ENCODE results near the gene AMOT.

Gene AMOT

DNA sequence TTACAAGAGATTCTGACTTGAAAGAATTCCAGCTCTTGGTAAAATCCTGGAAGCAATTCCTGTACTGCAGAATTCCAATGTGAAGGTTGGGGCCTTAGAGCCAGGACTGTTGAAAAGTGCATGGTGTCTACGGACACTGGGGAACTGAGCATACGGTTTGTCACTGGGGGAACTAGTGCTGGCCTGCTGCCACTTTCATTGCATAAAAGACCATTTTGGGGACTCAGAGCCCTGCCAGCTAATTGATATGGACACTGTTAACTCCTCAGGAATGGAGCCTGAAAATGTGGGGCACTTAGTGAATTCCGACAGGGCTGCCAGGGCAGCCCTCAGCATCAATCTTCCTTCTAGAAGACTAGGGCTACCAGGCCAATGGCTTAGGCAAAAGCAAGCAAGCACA lies 55.9 kb downstream of the AMOT start:
- H3K27ac ChIP-seq = no peak overlapping the region
- no peaks in the 10 kb centered on the region for H3K4me1 ChIP-seq
- H3K9me3 ChIP-seq = no peaks in the 10 kb centered on the region
- no peak overlapping the region for H3K4me3 ChIP-seq
- H3K9ac ChIP-seq = no peak overlapping the region
- peaks cover 93% of the 10 kb centered on the region for H3K27me3 ChIP-seq
- H3K36me3 ChIP-seq = peaks cover 80% of the 10 kb centered on the region
- no peak overlapping the region for H3K4me2 ChIP-seq
- H4K20me1 ChIP-seq = no peaks in the 10 kb centered on the region
- no peak for TF ChIP-seq Cebpa-rat (IDR thresholded peaks at IDR 0.05)

DNA sequence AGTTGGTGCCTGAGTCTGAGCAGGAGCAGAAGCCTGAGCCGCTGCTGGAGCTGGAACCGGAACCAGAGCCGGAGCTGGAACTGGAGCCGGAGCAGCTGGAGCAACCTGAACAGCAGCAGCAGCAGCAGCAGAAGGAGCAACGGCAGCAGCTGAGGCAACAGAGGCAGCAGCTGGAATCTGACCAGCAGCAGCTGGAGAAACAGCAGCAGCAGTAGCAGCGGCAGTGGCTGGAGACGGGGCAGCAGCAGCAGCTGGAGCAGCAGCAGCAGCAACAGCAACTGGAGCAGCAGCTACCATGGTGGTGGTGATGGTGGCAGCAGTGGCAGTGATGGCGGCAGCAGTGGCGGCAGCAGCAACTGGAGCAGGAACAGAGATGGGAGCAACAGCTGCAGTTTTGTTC lies 61.5 kb downstream of the AMOT start:
- no peak for TF ChIP-seq Cebpa-rat (IDR thresholded peaks at IDR 0.05)
- H3K27me3 ChIP-seq = peaks cover 83% of the 10 kb centered on the region
- H3K36me3 ChIP-seq = peaks cover 73% of the 10 kb centered on the region
- no peak overlapping the region for H3K9ac ChIP-seq
- H3K4me2 ChIP-seq = no peak overlapping the region
- peaks cover 33% of the 10 kb centered on the region for H3K4me1 ChIP-seq
- H3K9me3 ChIP-seq = no peaks in the 10 kb centered on the region
- 0 out of 2 replicates have a peak, but pooled peaks cover 5% of the 10 kb centered on the region for H4K20me1 ChIP-seq
- H3K27ac ChIP-seq = no peak overlapping the region
- no peak overlapping the region for H3K4me3 ChIP-seq

DNA sequence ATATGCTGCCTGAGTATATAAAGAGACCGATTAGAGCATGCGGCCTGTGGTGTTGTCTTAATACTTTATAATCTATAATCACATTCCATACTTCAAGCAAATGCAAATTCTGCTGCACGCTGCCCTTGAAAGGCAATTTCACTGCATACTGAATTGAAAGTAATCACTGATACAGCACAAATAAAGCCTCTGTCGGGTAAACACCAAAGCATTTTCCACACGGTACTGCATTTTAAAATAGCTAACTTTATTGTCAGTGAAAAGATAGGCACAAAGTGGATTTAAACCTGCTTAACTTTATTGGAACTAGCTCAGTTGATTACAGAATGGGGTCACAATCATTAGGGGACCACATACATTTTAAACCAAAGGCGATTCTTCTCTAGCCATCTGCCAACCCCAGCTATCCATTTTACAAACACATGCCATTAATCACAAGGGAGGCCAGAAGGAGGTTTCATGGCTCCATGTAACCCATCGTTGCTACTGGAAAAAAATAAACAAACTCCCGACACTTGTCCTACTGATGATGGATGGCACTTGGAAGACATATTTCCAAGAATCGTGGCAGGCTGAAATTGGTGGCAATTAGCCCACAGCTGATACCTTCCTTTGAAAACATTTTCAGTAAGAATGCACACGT lies 65.9 kb downstream of the AMOT start:
- Histone ChIP-seq H3K27me3 (peaks cover 60% of the 10 kb centered on the region), H3K4me2 (peak overlapping the region; percentile 50), H3K9ac (peak overlapping the region; percentile 47; the same call in 1 of the 2 replicates), H3K9me3 (no peaks in the 10 kb centered on the region; the same call in 1 of the 2 replicates), H3K27ac (peak overlapping the region; percentile 78), H4K20me1 (0 out of 2 replicates have a peak, but pooled peaks cover 5% of the 10 kb centered on the region), H3K4me1 (peaks cover 69% of the 10 kb centered on the region), H3K4me3 (no peak overlapping the region), H3K36me3 (peaks cover 30% of the 10 kb centered on the region)
- no peak for TF ChIP-seq Cebpa-rat (IDR thresholded peaks at IDR 0.05)

DNA sequence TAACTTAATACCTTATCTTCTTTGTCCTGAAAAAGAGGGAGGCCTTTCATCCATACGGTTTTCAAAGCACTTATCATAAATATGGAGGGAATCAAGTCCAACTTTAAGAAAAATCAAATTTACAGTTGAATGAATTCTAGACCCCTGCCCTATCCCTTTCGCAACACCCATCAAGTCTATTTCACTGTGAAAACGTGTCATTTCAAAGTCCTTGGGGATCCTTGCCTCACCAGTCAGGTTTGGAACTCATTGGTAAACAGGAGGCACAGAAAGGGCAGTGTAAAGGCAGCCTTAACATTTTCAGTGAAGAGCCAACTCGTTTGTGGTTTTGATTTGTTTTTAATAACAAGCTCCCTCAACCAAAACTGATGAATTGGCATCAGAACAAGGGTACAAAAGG lies 66.5 kb downstream of the AMOT start:
- Histone ChIP-seq H3K4me1 (peaks cover 72% of the 10 kb centered on the region), H4K20me1 (0 out of 2 replicates have a peak, but pooled peaks cover 3% of the 10 kb centered on the region), H3K9ac (peak overlapping the region; percentile 47; the same call in 1 of the 2 replicates), H3K27me3 (peaks cover 57% of the 10 kb centered on the region), H3K36me3 (peaks cover 25% of the 10 kb centered on the region), H3K27ac (peak overlapping the region; percentile 78), H3K4me3 (no peak overlapping the region), H3K9me3 (no peaks in the 10 kb centered on the region; the same call in 1 of the 2 replicates), H3K4me2 (peak overlapping the region; percentile 50)
- TF ChIP-seq Cebpa-rat (IDR thresholded peaks at IDR 0.05) = peak; percentile 94

DNA sequence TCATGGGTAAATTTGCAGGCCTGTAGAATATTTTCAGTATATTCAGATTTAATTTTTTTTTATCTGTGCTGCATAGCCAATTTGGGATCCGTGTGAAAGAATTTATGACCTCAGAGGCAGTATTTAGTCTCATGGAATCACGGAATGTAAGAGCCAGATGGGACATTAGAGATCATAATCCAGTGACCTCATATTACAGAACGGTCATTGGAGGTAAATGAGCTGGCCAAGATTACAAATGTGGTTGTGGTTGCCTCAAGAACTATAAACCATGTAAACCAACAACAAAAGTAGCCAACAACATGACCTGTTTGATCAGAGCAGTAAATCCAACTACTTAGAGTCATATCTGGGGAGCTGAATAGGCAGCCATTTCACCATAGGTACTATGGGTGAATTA lies 71.6 kb downstream of the AMOT start:
- Histone ChIP-seq H3K27ac (no peak overlapping the region), H3K9me3 (no peaks in the 10 kb centered on the region; the same call in 1 of the 2 replicates), H3K4me2 (peak overlapping the region; percentile 47; the same call in 1 of the 2 replicates), H3K4me1 (peaks cover 70% of the 10 kb centered on the region), H3K9ac (no peak overlapping the region), H3K4me3 (no peak overlapping the region), H3K36me3 (no peaks in the 10 kb centered on the region), H3K27me3 (peaks cover 41% of the 10 kb centered on the region), H4K20me1 (no peaks in the 10 kb centered on the region)
- TF ChIP-seq Cebpa-rat (IDR thresholded peaks at IDR 0.05) = no peak

DNA sequence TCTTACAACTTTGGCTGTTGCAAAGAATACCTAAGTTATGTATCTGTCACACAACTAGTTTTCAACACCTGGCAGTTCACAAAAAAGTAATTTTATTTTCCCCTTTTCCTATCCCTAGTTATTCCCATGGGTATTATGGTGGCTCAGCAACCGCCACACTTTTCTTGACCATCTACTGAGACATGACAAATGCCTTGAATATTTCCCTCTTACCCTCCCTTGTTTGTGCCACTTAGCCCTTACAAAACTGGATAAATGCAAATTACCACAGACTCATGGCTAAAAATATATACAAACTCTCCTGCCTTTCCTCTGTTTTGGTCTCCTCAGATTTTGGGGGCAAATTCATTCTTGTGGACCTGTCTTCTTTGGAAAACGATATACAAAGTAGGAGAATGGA lies 72.1 kb downstream of the AMOT start:
- Histone ChIP-seq H3K4me3 (no peak overlapping the region), H3K9me3 (no peaks in the 10 kb centered on the region; the same call in 1 of the 2 replicates), H3K27ac (no peak overlapping the region; the same call in 1 of the 2 replicates), H3K4me1 (peaks cover 65% of the 10 kb centered on the region), H4K20me1 (no peaks in the 10 kb centered on the region), H3K27me3 (peaks cover 37% of the 10 kb centered on the region), H3K9ac (no peak overlapping the region), H3K36me3 (no peaks in the 10 kb centered on the region), H3K4me2 (peak overlapping the region; percentile 47)
- TF ChIP-seq Cebpa-rat (IDR thresholded peaks at IDR 0.05) = no peak

DNA sequence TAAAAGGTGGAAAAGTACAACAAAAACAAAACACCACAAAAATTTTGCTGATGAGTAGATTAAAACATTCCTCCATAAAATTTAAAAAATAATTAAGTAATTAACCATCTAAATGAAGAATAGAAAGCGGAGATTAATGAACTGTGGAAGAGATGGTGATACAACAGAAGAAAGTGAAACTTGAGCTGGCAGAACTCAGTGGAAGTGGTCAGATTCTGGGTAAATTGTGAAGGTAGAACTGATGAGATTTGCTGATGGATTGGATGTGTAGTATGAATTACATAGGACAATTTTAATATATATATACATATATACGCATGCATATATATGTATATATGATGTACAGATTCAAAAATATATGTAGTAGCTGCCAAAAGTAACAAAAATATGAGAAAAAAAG lies 73.9 kb downstream of the AMOT start:
- Histone ChIP-seq H3K4me1 (peaks cover 57% of the 10 kb centered on the region), H3K27me3 (peaks cover 44% of the 10 kb centered on the region), H3K4me3 (no peak overlapping the region), H3K9ac (no peak overlapping the region), H3K4me2 (peak overlapping the region; percentile 23; the same call in 1 of the 2 replicates), H3K27ac (no peak overlapping the region), H3K36me3 (no peaks in the 10 kb centered on the region), H3K9me3 (peaks cover 5% of the 10 kb centered on the region; the same call in 1 of the 2 replicates), H4K20me1 (no peaks in the 10 kb centered on the region)
- no peak for TF ChIP-seq Cebpa-rat (IDR thresholded peaks at IDR 0.05)

DNA sequence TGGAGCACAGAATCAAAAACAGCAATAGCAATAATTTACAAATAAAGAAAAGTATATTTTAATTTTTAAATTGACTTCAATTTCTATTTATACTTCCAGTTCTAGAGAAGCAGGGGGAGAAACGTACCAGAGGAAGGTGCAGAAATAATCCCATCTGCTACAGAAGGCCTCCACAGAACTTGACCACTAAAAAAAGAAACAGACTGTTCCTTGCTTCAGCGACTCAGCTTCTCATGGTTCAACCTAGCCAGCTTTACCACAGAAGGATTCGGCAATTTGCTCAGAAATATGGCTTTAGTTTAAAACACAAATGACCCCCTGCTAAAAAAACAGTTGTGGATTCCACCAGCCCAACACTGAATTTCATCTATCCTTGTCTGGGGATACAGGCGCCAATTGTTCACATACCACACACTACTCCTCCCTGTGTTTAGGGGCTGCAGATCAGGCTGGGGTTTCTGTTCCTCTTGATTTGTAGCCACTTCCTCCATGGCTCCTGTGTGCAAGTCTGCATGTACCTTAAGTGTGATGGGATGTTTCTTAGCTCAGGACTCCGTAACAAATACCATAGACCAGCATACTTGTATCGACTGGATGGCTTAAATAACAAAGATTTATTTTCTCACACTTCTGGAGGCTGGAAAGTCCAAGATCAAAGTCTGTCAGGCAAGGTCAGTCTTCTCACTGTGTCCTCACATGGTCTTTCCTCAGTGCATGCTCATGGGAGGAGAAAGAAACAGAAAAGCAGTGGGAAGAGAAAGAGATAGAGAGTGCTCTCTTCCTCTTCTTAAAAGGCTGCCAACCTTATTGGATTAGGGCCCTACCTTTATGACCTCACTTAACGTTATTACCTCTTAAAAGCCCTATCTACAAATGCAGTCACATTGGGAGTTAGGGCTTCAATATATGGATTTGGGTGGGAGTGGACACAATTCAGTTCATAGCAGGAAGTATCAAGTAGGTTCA lies 79.1 kb downstream of the AMOT start:
- Histone ChIP-seq H3K36me3 (no peaks in the 10 kb centered on the region), H3K4me3 (peak overlapping the region; percentile 26; the same call in 1 of the 2 replicates), H4K20me1 (no peaks in the 10 kb centered on the region), H3K4me1 (peaks cover 41% of the 10 kb centered on the region), H3K9me3 (peaks cover 5% of the 10 kb centered on the region; the same call in 1 of the 2 replicates), H3K27ac (peak overlapping the region; percentile 32; the same call in 1 of the 2 replicates), H3K4me2 (peak overlapping the region; percentile 76), H3K9ac (no peak overlapping the region; the same call in 1 of the 2 replicates), H3K27me3 (peaks cover 83% of the 10 kb centered on the region)
- no peak for TF ChIP-seq Cebpa-rat (IDR thresholded peaks at IDR 0.05)

DNA sequence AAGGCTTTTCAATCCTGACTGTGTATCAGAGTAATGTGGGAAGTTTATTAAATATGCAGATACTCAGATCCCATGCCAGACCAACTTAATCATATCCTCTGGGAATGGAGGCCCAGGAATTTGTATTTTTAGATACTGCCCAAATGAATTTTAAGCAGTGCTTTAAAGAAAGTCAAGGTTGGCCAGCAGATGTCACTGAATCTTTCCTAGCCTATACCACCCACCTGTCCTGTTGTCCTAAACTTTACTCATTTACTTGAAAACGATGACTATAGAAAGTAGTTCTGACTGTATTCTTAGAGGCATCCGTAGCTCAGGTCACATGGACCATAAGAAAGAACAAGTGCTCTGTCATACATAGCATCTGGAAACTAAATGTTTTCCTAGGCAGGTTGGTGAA lies 79.9 kb downstream of the AMOT start:
- Histone ChIP-seq H3K9ac (no peak overlapping the region; the same call in 1 of the 2 replicates), H3K27ac (peak overlapping the region; percentile 38; the same call in 1 of the 2 replicates), H3K36me3 (no peaks in the 10 kb centered on the region), H3K27me3 (peaks cover 82% of the 10 kb centered on the region), H3K4me2 (peak overlapping the region; percentile 76), H3K4me1 (peaks cover 35% of the 10 kb centered on the region), H3K4me3 (peak overlapping the region; percentile 26; the same call in 1 of the 2 replicates), H3K9me3 (peaks cover 5% of the 10 kb centered on the region; the same call in 1 of the 2 replicates), H4K20me1 (no peaks in the 10 kb centered on the region)
- no peak for TF ChIP-seq Cebpa-rat (IDR thresholded peaks at IDR 0.05)

Data from BLaER1 (cell line).